Neutrophil (primary cell): ENCODE results near the gene HPCA.

Experiments used
- H3K27ac ChIP-seq: fragments of 200-600 bp; sonication (generic); 2 replicates; pipeline ENCODE4 v1.5.1; 2016; ENCODE audit warnings: mild to moderate bottlenecking, moderate library complexity
- H3K27me3 ChIP-seq: fragments of 200-600 bp; sonication (generic); 2 replicates; pipeline ENCODE4 v1.6.0; 2016; ENCODE audit warnings: mild to moderate bottlenecking
- H3K36me3 ChIP-seq: fragments of 200-600 bp; sonication (generic); 2 replicates; pipeline ENCODE4 v1.5.1; 2017
- H3K4me1 ChIP-seq, 2 experiments: fragments of 200-600 bp in 1 of 2; sonication (generic) in 1 of 2; 1 replicate in 1 of 2; 2 replicates in 1 of 2; pipeline versions ENCODE4 v1.5.1 to v1.6.1; 2013 to 2016; ENCODE audit warnings: low read depth in 1 of 2, low read length in 1 of 2, mild to moderate bottlenecking in 1 of 2, moderate library complexity in 1 of 2; ENCODE audit not compliant: control insufficient read depth in 1 of 2, insufficient read depth in 1 of 2
- H3K4me3 ChIP-seq, 2 experiments: fragments of 200-600 bp in 1 of 2; sonication (generic) in 1 of 2; 1 replicate in 1 of 2; 2 replicates in 1 of 2; pipeline ENCODE4 v1.5.1; 2013 to 2016; ENCODE audit warnings: low read depth in 1 of 2, low read length in 1 of 2, mild to moderate bottlenecking in 1 of 2, moderate library complexity in 1 of 2
- H3K9me3 ChIP-seq: fragments of 200-600 bp; sonication (generic); 2 replicates; pipeline ENCODE4 v1.5.1; 2016
- CTCF ChIP-seq: fragments of 200-600 bp; sonication (generic); IDR thresholded peaks from 2 replicates; pipeline ENCODE4 v1.5.1; 2016; ENCODE audit warnings: antibody characterized with exemption

The HPCA gene

GRCh38 chr1:32925403-32926162 lies 39.3 kb downstream of the HPCA start:
- Histone ChIP-seq H3K27ac (no peak overlapping the region), H3K4me1 (peaks cover 11 to 16% of the 10 kb centered on the region in 2 experiments), H3K27me3 (peaks cover 85% of the 10 kb centered on the region), H3K36me3 (no peaks in the 10 kb centered on the region), H3K9me3 (no peaks in the 10 kb centered on the region), H3K4me3 (no peak overlapping the region)
- no peak for TF ChIP-seq CTCF

- no peaks in the 10 kb centered on the region for H3K9me3 ChIP-seq
- H3K4me1 ChIP-seq, result peaks cover 11 to 16% of the 10 kb centered on the region in 2 experiments
- no peak for TF ChIP-seq CTCF
- H3K27me3 ChIP-seq, result peaks cover 76% of the 10 kb centered on the region
- H3K36me3 ChIP-seq, result no peaks in the 10 kb centered on the region
- no peak overlapping the region for H3K4me3 ChIP-seq
- no peak overlapping the region for H3K27ac ChIP-seq
Observed at GRCh38 chr1:32926562-32926961, 40.3 kb downstream of the HPCA start.

- Histone ChIP-seq H3K27me3 (peaks cover 68% of the 10 kb centered on the region), H3K9me3 (no peaks in the 10 kb centered on the region), H3K4me1 (peaks cover 11 to 16% of the 10 kb centered on the region in 2 experiments), H3K27ac (no peak overlapping the region), H3K36me3 (no peaks in the 10 kb centered on the region), H3K4me3 (no peak overlapping the region)
- no peak for TF ChIP-seq CTCF
Observed at GRCh38 chr1:32927441-32927840, 41.1 kb downstream of the HPCA start.

- no peak overlapping the region for H3K27ac ChIP-seq
- no peaks in the 10 kb centered on the region for H3K9me3 ChIP-seq
- TF ChIP-seq CTCF, result no peak
- peaks cover 60% of the 10 kb centered on the region for H3K27me3 ChIP-seq
- peaks cover 11 to 16% of the 10 kb centered on the region in 2 experiments for H3K4me1 ChIP-seq
- peaks cover 2% of the 10 kb centered on the region for H3K36me3 ChIP-seq
- no peak overlapping the region for H3K4me3 ChIP-seq
Observed at GRCh38 chr1:32928285-32928684, 42.0 kb downstream of the HPCA start.

- TF ChIP-seq CTCF, result no peak
- Histone ChIP-seq H3K4me3 (no peak overlapping the region), H3K36me3 (peaks cover 6% of the 10 kb centered on the region), H3K9me3 (no peaks in the 10 kb centered on the region), H3K27ac (no peak overlapping the region), H3K4me1 (peaks cover 11 to 16% of the 10 kb centered on the region in 2 experiments), H3K27me3 (peaks cover 55% of the 10 kb centered on the region)
Observed at GRCh38 chr1:32928715-32929114, 42.4 kb downstream of the HPCA start.
